Endodermal cell (in vitro differentiated cells): ENCODE results near the gene SAG. TPM values are rescaled to one million over a fixed set of nuclear protein-coding genes. Genes with fewer than 3 reads are reported as not detected.
A peak's percentile ranks its signal among the peaks of the same experiment; 100 is the strongest.

Experiments
- DNase-seq: peaks from one replicate; pipeline ENCODE4 v3.0.0-alpha.2; 2017
- H3K27ac ChIP-seq: 2 replicates; pipeline ENCODE4 v1.5.1; 2013; ENCODE audit warnings: mild to moderate bottlenecking, low read depth, low read length, moderate library complexity
- H3K27me3 ChIP-seq: 2 replicates; pipeline ENCODE4 v1.6.1; 2013; ENCODE audit warnings: mild to moderate bottlenecking, low read length, moderate library complexity; ENCODE audit not compliant: insufficient read depth, control insufficient read depth, poor library complexity, severe bottlenecking
- H3K36me3 ChIP-seq: 2 replicates; pipeline ENCODE4 v1.7.0; 2013; ENCODE audit warnings: mild to moderate bottlenecking, low read length, moderate library complexity; ENCODE audit not compliant: control insufficient read depth, insufficient read depth
- H3K4me1 ChIP-seq: one replicate; pipeline ENCODE4 v1.7.0; 2013; ENCODE audit warnings: low read length; ENCODE audit not compliant: control insufficient read depth, insufficient read depth
- H3K4me3 ChIP-seq: 2 replicates; pipeline ENCODE4 v1.5.1; 2013; ENCODE audit warnings: mild to moderate bottlenecking, low read length, moderate library complexity
- H3K9ac ChIP-seq: 2 replicates; pipeline ENCODE4 v1.6.1; 2013; ENCODE audit warnings: mild to moderate bottlenecking, low read length, moderate library complexity; ENCODE audit not compliant: poor library complexity, severe bottlenecking; ENCODE audit errors: extremely low read depth
- H3K9me3 ChIP-seq: 2 replicates; pipeline ENCODE4 v1.6.1; 2013; ENCODE audit warnings: mild to moderate bottlenecking, low read length, moderate library complexity; ENCODE audit not compliant: control insufficient read depth
- H3K27ac Mint-ChIP-seq: 2 replicates; pipeline ENCODE4 v1.8.0; 2020; ENCODE audit warnings: mixed read lengths
- H3K27me3 Mint-ChIP-seq: 2 replicates; pipeline ENCODE4 v1.8.0; 2021; ENCODE audit warnings: mild to moderate bottlenecking, mixed read lengths; ENCODE audit not compliant: insufficient read depth
- H3K36me3 Mint-ChIP-seq: 2 replicates; pipeline ENCODE4 v1.8.0; 2020; ENCODE audit warnings: low read depth, mixed read lengths
- H3K4me1 Mint-ChIP-seq: 2 replicates; pipeline ENCODE4 v1.8.0; 2020; ENCODE audit warnings: mixed read lengths
- H3K4me3 Mint-ChIP-seq: 2 replicates; pipeline ENCODE4 v1.8.0; 2020; ENCODE audit warnings: mild to moderate bottlenecking, moderate library complexity, mixed read lengths
- H3K9me3 Mint-ChIP-seq: 2 replicates; pipeline ENCODE4 v1.8.0; 2020; ENCODE audit warnings: mild to moderate bottlenecking, mixed read lengths
- WGBS, 2 experiments: methylation state at CpG; one replicate each; pipeline versions ENCODE4 v1.1.5 to v1.1.7; 2013; ENCODE audit warnings: missing lambda C conversion rate in 2 of 2, mixed read lengths in 1 of 2; ENCODE audit not compliant: insufficient coverage in 1 of 2, insufficient read length in 1 of 2; 5-methylcytosine and 5-hydroxymethylcytosine counted together
- total RNA-seq, 2 donors: library from RNA; stranded (reverse); fragmentation: NEBNext Ultra II Directional in 1 of 2; extraction: Animal tissue kit (Norgen Biotek cat#: 25700) in 1 of 2; gene quantifications; 2 replicates in 1 of 2; 3 replicates in 1 of 2; pipeline ENCODE4 v1.2.1, GENCODE V29; 2021
- TF ChIP-seq, protein P1 (sequence below): fragments of 200-600 bp; sonication (generic); conservative IDR thresholded peaks from 2 replicates; pipeline ENCODE4 v1.5.0; 2021; ENCODE audit warnings: antibody characterized with exemption, mild to moderate bottlenecking

SAG gene
- total RNA-seq, 2 donors from 2014 or later, result not detected

DNA sequence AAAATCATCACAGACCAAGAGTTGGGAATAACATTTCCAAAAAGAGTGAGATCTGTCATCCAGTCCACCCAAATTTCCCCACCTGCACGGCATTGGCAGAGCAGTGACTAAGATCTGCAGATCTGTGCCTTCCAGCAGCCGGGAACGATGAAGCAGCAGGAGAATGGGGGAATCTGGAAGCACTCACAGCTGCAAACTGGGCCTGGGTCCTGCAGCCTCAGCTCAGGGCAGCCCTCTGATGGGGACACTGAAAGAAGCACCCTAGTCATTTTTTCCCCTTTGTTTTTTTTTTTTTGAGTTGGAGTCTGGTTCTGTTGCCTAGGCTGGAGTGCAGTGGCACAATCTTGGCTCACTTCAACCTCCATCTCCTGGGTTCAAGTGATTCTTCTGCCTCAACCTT, 4.4 kb upstream of the SAG start:
- peak; percentile 79 for DNase-seq
- no peaks in the 10 kb centered on the region for H3K36me3 Mint-ChIP-seq

DNA sequence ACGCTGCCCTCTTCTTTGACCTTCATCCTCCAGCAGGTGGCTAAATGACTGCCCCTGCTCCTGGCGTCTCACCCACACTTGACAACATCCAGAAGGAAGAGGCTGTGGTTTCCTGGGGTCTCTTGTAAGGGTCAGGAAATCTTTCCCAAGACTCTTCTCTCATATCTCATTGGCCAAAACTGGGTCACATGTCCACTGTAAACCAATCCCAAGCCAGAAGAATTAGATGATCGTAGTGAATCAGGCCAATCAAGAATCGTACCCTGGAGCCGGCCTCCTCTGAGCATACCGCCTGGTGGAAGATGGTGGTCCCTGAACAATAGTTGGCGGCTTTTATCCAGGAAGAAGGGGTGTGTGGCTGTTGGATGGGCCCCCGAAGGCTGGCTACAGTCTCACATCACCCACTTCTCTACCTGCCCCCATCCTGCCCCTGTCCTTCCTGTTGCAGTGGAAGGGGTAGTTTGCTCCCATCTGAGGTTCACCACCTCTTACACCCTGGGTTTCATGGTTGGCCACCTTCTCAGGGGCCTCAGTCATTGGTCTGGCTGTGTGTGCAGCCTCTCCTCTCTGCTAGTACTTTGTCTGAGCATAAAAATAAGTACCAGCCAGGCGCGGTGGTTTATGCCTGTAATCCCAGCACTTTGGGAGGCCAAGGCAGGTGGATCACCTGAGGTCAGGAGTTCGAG, 3.8 kb downstream of the SAG start:
- WGBS, 2 experiments, result 98 to 100% methylated on average over 3 to 9 of the region's 11 CpGs
- no peak overlapping the region for H3K27ac ChIP-seq
- Mint-ChIP-seq H3K27me3 (no peaks in the 10 kb centered on the region), H3K36me3 (no peaks in the 10 kb centered on the region), H3K4me3 (no peak overlapping the region), H3K4me1 (no peaks in the 10 kb centered on the region), H3K27ac (no peak overlapping the region), H3K9me3 (no peaks in the 10 kb centered on the region)
- no peak for DNase-seq
- TF ChIP-seq, protein P1, sequence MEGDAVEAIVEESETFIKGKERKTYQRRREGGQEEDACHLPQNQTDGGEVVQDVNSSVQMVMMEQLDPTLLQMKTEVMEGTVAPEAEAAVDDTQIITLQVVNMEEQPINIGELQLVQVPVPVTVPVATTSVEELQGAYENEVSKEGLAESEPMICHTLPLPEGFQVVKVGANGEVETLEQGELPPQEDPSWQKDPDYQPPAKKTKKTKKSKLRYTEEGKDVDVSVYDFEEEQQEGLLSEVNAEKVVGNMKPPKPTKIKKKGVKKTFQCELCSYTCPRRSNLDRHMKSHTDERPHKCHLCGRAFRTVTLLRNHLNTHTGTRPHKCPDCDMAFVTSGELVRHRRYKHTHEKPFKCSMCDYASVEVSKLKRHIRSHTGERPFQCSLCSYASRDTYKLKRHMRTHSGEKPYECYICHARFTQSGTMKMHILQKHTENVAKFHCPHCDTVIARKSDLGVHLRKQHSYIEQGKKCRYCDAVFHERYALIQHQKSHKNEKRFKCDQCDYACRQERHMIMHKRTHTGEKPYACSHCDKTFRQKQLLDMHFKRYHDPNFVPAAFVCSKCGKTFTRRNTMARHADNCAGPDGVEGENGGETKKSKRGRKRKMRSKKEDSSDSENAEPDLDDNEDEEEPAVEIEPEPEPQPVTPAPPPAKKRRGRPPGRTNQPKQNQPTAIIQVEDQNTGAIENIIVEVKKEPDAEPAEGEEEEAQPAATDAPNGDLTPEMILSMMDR, result peak; percentile 41
- H3K4me3 ChIP-seq, result no peak overlapping the region
- no peaks in the 10 kb centered on the region for H3K4me1 ChIP-seq
- no peaks in the 10 kb centered on the region for H3K27me3 ChIP-seq
- no peak overlapping the region for H3K9ac ChIP-seq
- no peaks in the 10 kb centered on the region for H3K36me3 ChIP-seq
- no peaks in the 10 kb centered on the region for H3K9me3 ChIP-seq

More for the DNA sequence above, 4.4 kb upstream of the SAG start:
- Mint-ChIP-seq H3K4me1 (peaks cover 11% of the 10 kb centered on the region), H3K27me3 (no peaks in the 10 kb centered on the region), H3K4me3 (no peak overlapping the region), H3K9me3 (no peaks in the 10 kb centered on the region), H3K27ac (no peak overlapping the region)
- Histone ChIP-seq H3K27me3 (no peaks in the 10 kb centered on the region), H3K9ac (no peak overlapping the region), H3K36me3 (no peaks in the 10 kb centered on the region), H3K4me1 (no peaks in the 10 kb centered on the region), H3K27ac (no peak overlapping the region), H3K9me3 (no peaks in the 10 kb centered on the region), H3K4me3 (no peak overlapping the region)
- TF ChIP-seq, protein P1, result peak; percentile 55
- WGBS, 2 experiments, result 86 to 100% methylated on average over 3 of the region's 3 CpGs

DNA sequence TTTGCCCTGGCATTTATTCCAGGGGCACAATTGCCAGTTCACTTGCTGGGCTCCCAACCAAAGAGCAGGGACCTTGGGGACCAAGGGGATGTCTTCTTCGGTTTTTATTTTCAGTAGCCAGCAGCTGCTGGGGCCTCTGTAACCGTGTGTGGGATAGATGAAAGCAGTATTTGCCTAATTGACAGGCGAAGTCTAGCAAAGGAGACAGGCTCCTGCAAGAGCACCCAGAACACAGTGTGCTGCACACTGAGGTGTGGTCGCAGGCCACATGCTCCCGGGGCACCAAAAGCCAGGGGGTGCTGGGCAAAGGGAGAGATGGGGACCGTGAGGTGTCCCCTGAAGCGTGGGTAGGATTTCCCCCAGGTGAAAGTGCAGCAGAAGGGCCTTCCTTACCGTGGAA, 5.3 kb downstream of the SAG start:
- no peaks in the 10 kb centered on the region for H3K36me3 ChIP-seq
- Mint-ChIP-seq H3K4me1 (no peaks in the 10 kb centered on the region), H3K36me3 (no peaks in the 10 kb centered on the region), H3K27ac (no peak overlapping the region), H3K9me3 (no peaks in the 10 kb centered on the region), H3K27me3 (no peaks in the 10 kb centered on the region), H3K4me3 (no peak overlapping the region)
- peak; percentile 36 for DNase-seq
- no peaks in the 10 kb centered on the region for H3K27me3 ChIP-seq
- 90% methylated on average over 2 to 8 of the region's 8 CpGs for WGBS, 2 experiments
- H3K9ac ChIP-seq, result no peak overlapping the region
- TF ChIP-seq, protein P1, result no peak
- no peaks in the 10 kb centered on the region for H3K9me3 ChIP-seq
- H3K4me3 ChIP-seq, result no peak overlapping the region
- H3K4me1 ChIP-seq, result no peaks in the 10 kb centered on the region
- no peak overlapping the region for H3K27ac ChIP-seq
